HG03378 (cell line): Measurements from ENCODE around the gene TBL1XR1.
A peak's percentile ranks its signal among the peaks of the same experiment; 100 is the strongest.

Source experiments
- ATAC-seq: cut with Tn5 transposase; IDR thresholded peaks from one replicate; pipeline ENCODE4 v1.9.1; 2021; ENCODE audit warnings: mild to moderate bottlenecking, moderate library complexity; ENCODE audit not compliant: unreplicated experiment

Gene TBL1XR1

GRCh38 chr3:177197041-177197726 is at the start of gene TBL1XR1:
Gene TBL1XR1 (minus strand): TSS chr3:177197482. CDS start chr3:177064977, 132,505 bp downstream.
- ATAC-seq, result peak; percentile 38

DNA sequence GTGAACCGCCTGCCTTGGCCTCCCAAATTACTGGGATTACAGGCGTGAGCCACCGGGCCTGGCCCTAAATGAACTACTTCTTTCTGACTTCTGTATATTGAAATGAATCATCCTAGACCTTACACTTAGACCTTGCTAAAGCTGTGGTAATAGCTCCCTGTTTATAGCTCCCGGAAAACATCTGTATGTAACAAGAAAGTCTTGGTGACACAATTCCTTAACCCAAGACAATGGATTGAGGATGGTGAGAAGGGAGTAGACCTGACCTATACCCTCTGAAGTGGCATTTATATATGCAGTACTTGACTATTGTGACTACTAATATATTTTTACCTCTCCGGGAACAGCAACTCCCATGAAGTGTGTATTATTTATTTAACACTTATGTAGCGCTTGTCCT is 48.0 kb upstream of the TBL1XR1 start:
- ATAC-seq, result no peak

DNA sequence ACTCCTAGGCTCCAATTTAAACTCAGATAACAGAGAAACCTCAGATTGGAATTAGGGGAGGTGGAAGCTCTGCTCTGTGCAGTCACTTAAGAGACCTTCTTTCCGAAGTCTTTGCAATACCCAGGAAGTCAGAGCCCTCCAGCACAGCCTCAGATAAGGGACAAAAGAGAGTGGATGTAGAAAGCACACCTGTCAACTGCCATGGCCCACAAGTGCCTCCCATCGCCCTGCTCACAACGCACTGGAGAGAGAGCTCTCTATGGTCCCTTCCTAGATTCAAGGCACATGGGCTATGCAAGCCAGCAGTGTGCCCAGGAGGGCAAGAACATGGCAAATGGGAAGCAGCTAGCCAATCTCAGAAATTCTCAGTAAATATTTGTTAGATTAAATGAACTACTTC is 47.3 kb upstream of the TBL1XR1 start:
- ATAC-seq, result no peak

DNA sequence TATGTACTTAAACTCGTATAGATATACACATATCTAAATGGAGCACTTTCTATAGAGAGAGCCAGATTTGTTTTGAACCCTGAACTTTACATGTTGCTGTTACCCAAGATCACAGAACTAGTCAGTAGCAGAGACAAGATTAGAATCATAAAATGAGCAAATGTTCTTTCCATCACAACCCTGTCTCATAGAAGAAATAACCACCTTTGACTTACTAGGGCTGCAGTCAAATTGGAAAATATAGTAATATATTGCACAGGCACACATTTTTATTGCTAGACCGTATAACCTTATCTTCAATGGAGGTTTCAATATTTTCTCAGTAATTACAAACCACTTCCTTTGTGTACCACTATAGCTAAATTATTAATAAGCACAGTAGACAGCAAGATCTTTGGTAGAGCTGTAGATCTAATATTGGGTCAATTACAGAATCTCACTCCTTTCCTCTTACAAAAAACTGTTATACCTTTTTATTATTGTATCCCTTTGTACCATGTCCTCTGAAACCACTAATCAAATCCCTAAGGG is 41.5 kb upstream of the TBL1XR1 start:
- ATAC-seq, result no peak

- no peak for ATAC-seq
Measured at GRCh38 chr3:177237206-177237605, 39.9 kb upstream of the TBL1XR1 start.

GRCh38 chr3:177236704-177237103 is 39.4 kb upstream of the TBL1XR1 start:
- no peak for ATAC-seq

- ATAC-seq, result no peak
Measured at GRCh38 chr3:177234121-177234520, 36.8 kb upstream of the TBL1XR1 start.

DNA sequence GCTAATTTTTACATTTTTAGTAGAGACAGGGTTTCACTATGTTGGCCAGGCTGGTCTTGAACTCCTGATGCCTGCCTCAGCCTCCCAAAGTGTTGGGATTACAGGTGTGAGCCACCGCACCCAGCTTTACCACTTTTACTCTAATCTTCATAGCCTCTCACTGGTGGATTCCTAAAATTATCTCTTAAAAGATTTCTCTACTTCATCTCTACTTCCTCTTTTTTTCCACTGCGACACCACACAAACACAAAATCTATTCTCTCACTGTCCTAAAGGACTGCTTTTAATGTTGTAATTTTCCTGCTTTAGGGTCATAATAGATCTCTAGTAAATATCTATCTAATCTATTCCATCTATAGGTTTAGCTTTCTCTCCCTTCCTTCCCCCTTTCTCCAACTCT is 34.0 kb upstream of the TBL1XR1 start:
- no peak for ATAC-seq

DNA sequence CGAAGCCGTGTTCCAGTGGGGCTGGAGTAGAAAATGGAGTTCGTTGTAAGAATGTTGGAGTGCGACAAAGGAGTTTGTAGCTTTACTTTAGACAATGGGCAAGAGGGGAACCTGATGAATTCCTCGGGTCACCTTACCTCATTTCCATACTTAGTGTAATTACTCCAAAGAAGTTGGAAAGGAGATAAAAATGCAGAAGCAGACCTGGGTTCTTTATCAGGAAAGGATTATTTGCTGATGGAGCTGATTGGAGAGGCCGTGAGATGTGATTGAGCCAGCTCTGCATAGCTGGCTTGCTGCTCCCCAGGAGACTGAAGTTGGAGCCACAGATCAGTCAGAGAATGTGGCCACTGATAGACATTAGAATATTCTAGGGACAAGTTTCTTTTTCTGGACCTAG is 33.4 kb upstream of the TBL1XR1 start:
- no peak for ATAC-seq

- ATAC-seq, result no peak
Measured at GRCh38 chr3:177229791-177230190, 32.5 kb upstream of the TBL1XR1 start.

DNA sequence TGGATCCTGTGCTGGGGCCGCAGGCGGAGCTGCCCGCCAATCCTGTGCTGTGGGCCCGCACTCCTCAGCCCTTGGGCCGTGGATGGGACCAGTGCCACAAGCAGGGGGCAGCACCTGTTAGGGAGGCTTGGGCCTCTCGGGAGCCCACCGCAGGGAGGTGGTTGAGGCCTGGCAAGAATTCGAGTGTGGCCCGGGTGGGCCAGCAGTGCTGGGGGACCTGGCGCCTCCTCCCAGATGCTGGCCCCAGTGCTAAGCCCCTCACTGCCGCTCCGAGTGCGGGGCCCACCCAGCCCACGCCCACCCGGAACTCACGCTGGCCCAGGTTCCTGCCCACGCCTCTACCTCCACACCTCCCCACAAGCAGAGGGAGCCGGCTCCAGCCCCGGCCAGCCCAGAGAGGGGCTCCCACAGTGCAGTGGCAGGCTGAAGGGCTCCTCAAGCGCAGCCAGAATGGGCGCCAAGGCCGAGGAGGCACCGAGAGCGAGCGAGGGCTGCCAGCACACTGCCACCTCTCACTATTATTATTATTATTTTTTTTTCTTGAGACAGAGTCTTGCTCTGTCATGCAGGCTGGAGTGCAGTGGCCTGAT is 31.4 kb upstream of the TBL1XR1 start:
- no peak for ATAC-seq

DNA sequence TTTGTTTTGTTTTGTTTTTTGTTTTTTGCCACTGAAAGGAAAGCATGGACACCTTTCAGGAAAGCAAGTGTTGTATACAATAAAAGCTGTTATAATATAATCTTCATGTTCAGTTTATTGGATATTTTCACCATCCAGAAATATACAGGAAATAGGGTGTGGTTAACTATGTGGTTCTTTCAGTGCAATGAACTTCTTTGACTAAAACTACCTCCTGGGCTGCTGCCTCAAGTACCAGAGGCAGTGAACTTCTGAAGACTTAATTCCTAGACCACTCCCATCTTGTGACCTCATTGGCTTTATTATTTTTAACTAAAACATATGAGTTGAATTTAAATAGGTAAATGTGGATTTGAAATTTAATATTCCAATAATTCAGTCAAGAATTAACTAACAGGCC is 27.1 kb upstream of the TBL1XR1 start:
- no peak for ATAC-seq

DNA sequence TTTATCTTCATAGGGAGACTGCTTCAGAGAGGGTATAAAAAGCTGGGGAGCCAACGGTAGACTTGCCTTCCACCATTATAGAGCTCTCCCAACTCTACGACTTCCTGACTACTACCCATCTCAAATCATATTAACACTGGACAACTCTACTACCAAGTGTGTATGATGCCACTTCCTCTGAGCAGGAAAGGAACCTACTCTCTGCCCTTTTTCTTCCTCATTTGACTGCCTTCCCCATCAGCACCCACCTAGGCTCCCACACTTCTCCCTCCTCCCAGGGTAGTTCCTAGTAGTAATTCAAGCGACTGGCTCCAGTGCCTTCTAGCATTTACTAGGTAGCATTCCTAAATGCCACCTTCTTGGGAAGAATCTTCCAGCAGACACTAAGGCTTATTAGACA is 24.5 kb upstream of the TBL1XR1 start:
- no peak for ATAC-seq

GRCh38 chr3:177220136-177220974 is 23.1 kb upstream of the TBL1XR1 start:
- ATAC-seq, result no peak

- ATAC-seq, result no peak
Measured at GRCh38 chr3:177213801-177214535, 16.7 kb upstream of the TBL1XR1 start.

DNA sequence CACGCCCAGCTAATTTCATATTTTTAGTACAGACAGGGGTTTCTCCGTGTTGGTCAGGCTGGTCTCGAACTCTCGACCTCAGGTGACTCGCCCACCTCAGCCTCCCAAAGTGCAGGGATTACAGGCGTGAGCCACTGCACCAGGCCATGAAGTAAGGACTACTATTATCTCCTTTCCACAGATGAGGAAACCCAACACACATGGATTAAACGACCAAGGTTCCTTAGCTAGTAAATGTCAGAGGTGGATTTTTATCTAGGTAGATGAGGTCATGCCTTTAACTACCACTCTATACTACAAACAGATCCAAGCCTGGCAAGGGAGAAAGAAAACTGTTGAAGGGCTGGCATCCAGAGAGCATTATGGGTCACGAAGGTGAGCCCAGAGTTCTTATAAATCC is 15.5 kb upstream of the TBL1XR1 start:
- no peak for ATAC-seq

DNA sequence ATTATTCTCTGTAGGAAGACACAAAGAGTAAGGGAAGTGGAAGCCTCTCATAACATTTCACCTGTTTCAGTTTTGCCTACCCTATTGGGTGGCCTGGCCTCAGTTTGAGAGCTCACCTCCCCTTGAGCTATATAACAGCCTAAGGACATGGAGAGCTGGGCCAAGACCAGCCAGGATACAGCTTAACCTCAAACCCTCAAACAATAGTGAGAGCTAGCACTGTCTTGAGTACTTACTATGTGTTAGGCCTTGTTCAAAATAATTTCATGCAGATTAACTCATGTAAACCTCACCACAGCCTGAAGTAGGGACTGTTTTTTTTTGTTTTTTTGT is 15.0 kb upstream of the TBL1XR1 start:
- no peak for ATAC-seq

DNA sequence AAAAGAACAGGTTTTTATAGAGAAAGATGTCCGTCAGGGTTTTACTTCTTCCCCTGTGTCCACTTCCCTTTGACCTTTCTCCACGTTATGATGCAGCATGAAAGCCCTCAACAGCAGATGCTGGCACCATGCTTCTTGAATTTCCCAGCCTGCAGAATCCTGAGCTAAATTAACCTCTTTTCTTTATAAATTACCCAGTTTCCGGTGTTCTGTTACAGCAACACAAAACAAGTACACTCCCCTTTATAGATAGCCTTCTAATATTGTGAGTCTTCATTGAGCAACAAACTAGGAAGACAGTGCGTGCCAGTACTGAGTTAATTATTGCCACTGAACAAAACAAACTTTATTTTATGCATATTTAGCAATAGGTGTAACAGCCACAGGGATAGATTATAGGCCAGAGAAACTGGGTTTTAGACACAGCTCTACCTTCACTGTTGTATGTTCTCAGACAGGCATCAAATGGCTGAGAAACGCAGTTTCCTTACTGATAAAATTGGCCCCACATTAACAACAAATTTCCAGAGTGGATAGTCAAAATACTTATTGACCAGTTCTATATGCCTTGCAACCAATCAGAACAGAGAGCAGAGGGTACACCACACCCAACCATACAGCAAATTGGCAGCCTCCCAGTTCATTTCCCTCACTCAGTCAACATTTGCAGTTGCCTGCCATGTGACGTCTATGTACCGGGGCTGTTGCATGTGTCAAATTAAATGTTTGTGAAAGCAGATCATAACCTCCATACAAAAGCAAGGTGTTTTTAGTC is 14.4 kb upstream of the TBL1XR1 start:
- no peak for ATAC-seq

GRCh38 chr3:177210744-177211502 is 13.6 kb upstream of the TBL1XR1 start:
- no peak for ATAC-seq

DNA sequence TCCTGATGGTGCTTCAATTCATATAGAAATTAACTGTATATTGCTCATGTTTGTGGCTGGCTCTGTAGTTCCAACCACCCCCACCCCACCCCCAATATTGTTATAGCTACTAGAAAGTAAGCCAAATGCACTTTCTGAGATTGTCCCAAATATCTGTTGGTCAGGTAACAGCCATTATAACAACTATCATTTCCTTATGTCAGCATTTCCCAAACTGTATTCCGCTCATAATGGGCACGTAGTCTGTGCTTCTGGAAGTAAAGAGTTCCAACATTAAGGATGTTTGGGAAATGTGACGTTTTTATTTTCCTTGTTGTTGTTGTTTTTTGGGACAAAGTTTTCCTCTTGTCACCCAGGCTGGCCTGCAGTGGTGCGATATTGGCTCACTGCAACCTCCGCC is 12.2 kb upstream of the TBL1XR1 start:
- ATAC-seq, result no peak
